Non-pigmented ciliary epithelial cell (primary cell): ENCODE measurements around the gene COX7B.

Experiments used
- DNase-seq: peaks from one replicate; pipeline ENCODE4 v3.0.0-alpha.2; 2010; ENCODE audit warnings: low read depth

The COX7B gene

DNA sequence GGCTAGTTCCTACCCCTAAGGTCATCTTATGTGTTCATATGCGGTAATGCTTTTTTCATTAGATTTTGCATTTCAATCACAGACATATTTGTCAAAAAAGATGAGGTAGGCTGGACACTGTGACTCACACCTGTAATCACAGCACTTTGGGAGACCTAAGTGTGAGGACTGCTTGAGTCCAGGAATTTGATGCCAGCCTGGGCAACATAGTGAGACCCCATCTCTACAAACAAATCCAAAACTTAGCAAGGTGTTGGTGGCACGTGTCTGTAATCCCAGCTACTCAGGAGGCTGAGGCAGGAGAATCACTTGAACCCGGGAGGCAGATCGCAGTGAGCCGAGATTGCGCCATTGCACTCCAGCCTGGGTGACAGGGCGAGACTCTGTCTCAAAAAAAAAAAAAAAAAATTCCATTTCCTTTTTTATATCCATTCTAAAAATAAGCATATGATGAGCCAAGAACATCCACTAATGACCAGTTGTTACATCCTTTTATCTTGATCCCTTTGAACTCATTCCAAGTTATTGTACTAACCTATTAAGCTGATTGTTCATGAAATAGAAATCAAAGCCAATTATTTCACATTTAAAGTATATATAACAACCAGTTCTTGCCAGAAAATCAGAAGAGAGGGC lies 46.8 kb downstream of the COX7B start:
- DNase-seq: no peak

DNA sequence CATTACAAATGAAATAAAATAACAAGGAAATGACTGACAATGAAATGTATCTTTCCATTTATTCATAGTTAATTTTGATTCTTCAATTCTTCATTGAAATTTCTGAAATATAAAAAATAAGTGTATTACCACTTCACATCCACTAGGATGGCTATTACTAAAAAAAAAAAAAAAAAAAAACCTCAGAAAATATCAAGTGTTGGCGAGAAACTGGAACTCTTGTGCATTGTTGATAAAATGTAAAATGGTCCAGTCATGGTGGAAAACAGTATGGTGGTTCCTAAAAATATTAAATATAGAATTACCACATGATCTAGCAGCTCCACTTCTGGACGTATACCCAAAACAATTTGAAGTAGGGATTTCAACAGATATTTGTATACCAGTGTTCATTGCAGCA lies 47.3 kb downstream of the COX7B start:
- no peak for DNase-seq

DNA sequence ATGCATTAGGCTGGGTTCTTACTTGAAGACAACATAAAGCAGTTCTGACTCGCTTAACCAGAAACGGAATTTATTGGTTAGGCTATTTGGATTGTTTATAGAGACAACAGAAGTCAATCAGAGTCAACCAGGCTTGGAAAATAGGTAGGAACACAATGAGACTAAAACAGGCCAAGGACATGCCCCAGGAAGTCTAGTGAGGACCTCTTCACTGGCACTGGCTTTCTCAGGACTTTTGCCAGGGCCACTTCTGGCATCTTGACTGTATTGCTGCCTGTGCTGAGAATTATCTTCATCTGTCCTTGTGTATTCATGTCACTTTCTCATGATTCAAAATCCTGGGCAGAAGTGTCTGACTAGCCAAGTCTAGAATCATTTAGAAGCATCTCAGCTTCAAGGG lies 50.6 kb downstream of the COX7B start:
- no peak for DNase-seq

DNA sequence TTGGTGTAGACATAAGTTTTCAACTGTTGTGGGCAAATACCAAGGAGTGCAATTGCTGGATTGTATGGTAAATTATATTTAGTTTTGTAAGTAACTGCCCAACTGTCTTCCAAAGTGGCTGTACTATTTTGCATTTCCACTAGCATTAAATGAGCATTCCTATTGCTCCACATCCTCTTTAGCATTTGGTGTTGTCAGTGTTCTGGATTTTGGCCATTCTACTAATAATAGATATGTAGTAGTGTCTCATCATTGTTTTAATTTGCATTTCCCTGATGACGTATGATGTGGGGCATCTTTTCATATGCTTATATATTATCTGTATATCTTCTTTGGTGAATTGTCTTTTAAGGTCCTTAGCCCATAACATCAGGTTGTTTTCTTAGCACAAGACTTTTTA lies 52.9 kb downstream of the COX7B start:
- DNase-seq: no peak

DNA sequence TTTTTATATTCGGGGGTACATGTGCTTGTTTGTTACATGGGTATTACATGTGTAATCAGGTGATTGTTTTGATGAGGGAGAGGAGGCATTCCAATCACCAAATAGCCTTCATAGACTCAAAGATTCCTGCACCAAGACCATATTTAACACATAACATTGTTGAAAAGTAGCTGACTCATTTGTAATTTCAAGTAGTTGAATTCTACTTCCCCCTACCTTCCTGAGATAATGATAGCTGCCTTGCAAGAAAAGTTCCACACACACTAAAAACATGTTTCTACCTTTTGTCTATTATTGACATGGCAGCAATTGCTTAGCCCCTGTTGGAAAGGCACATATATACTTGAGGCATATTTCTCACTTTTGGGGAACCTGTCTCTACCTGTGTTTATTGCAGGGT lies 54.0 kb downstream of the COX7B start:
- DNase-seq: no peak

DNA sequence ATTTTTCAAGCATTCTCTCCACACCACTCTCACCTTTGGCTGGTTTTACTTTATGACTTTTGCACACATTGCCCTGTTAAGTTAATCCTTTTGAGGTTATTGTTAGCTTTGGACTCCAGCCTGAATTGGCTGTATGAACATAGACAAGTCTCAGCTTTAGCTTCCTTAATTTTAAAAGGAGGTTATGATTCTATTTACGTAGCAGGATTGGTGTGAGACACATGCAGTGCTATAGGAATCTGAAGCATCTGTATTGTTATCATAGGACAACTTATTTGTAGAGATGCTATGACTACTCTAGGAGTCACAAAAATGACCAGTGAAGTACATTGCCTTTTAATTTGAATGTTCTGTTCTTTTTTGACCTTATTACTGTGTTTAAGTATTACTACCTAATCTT lies 54.4 kb downstream of the COX7B start:
- DNase-seq: no peak
